Head of caudate nucleus (tissue), 42 donors: ENCODE results near the gene PSMA2.
"Not testable (repeated sequence)": the region's sequence is repeated elsewhere in the genome, so short reads cannot be mapped to it uniquely, and the experiment has no call there.

Experiments used
- DNase-seq, 42 donors: peaks; one replicate each; pipeline versions ENCODE4 v3.0.0 to v3.0.0-alpha.2; 2020 to 2021; ENCODE audit warnings: mixed read lengths in 7 of 42
- intact Hi-C: fragments of 100-400 bp; cut with DNase I; formaldehyde crosslinking; loops from one replicate; pipeline ENCODE4 v1.15.0; 2022

The PSMA2 gene

GRCh38 chr7:42913591-42913990 is 18.4 kb downstream of the PSMA2 start:
- DNase-seq: no peak
- intact Hi-C loops: no loop called here

- DNase-seq: peak; percentile 95 to 100 (median 99)
- intact Hi-C loops: no loop called here
Observed at GRCh38 chr7:42911454-42912447, 20.2 kb downstream of the PSMA2 start, which contains the start of gene C7orf25. C7orf25 (minus strand) TSS chr7:42912070; CDS start chr7:42910900, 1,170 bp downstream.

DNA sequence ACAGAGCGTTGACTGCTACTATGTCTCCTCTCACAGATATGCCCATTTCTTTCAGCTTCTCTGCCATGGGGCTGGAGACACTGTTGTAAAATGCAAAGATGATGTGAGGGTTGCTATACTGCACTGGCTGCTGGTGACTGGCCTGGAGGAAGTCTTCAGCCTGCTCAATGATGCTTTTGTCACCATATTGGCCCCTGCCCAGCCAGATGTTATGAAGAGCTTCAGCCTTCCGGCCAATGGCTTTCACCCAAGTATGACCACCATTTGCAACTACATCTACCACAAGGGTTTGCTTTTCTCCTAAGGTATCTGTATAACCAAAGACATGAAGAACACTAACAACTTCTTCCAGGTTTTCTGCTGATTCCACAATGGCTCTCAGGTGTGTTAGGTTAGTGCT is 21.7 kb downstream of the PSMA2 start:
- intact Hi-C loops: no loop called here
- peak in 38 of 42 donors; percentile 36 to 86 (median 62) for DNase-seq

DNA sequence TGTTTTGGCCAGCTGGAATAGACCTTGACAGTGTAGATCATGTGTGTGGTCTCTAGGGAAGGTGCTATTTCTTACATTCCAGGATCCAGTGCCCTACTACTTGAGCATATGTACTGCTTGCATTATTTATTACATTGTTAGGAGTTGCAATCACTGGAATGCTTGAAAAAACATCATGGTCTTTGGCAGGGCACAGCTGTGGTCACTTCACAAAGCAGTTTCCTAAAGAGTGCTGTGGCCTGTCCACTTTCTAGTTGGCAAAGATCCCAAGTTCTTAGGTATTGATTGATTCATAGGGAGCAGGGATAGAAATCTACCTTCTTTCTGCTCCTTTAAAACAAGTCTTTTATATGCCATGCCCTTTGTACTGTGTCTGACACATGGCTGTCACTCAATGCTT is 24.7 kb downstream of the PSMA2 start:
- no peak for DNase-seq
- intact Hi-C loops: no loop called here

DNA sequence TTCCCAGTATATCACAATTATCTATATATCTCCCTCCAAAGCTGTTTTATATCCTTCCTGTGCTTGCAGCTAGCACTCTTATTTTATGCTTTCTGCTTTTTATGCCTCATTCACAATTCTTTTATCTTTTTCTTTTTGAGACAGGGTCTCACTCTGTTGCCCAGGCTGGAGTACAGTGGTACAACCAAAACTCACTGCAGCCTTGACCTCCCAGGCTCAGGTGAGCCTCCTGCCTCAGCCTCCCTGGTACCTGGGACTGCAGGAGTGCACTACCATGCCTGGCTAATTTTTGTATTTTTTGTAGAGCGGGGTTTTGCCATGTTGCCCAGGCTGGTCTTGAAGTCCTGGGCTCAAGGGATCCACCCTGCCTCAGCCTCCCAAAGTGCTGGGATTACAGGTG is 25.8 kb downstream of the PSMA2 start:
- DNase-seq: no peak
- intact Hi-C loops: no loop called here

- intact Hi-C loops: no loop called here
- no peak for DNase-seq
Observed at GRCh38 chr7:42902331-42902730, 29.6 kb downstream of the PSMA2 start.

DNA sequence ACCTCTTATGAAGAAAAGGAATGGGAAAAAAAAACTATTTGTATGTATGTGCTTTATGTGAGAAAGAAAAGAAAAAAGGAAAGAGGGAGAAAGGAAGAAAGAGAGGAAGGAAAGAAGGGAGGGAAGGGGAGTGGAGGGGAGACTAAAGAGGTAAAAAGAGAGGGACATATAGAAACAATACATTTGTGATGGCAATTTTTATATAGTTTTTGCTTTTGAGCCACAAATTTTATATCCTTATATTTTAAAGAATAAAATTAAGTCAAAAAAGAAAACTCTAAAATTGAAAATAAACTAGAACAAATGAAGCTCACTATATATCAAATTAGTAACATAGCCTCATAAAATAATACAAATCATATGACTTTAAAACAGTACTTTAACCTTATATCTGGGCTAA is 31.1 kb downstream of the PSMA2 start:
- intact Hi-C loops: no loop called here
- no peak for DNase-seq

DNA sequence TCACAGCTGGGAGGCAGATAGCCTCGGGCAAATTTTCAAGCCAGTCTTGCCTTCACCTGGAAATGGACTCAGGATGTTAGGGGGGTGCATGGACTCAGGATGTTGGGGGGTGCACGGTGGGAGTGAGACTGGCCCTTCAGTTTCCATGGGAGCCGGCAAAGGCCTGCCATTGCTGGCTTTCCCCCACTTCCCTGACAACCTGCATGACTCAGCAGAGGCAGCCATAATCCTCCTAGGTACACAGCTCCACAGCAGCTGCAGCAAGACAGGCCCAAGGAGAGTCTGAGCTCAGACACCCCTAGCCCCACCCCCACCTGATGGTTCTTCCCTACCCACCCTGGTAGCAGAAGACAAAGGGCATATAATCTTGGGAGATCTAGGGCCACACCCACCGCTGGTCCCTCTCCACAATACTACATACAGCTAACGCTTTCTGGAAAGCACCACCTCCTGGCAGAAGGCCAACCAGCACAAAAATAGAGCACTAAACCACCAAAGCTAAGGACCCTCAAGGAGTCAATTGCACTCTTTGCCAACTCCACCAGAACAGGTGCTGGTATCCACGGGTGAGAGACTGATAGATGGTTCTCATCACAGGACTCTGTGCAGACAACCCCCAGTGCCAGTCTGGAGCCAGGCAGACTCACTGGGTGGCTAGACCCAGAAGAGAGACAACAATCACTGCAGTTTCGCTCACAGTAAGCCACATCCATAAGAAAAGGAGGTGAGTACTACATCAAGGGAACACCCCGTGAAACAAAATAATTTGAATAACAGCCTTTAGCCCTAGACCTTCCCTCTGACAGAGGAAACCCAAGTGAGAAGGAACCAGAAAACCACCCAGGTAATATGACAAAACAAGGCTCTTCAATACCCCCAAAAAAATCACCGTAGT is 38.4 kb downstream of the PSMA2 start:
- intact Hi-C loops: no loop called here
- no peak for DNase-seq

DNA sequence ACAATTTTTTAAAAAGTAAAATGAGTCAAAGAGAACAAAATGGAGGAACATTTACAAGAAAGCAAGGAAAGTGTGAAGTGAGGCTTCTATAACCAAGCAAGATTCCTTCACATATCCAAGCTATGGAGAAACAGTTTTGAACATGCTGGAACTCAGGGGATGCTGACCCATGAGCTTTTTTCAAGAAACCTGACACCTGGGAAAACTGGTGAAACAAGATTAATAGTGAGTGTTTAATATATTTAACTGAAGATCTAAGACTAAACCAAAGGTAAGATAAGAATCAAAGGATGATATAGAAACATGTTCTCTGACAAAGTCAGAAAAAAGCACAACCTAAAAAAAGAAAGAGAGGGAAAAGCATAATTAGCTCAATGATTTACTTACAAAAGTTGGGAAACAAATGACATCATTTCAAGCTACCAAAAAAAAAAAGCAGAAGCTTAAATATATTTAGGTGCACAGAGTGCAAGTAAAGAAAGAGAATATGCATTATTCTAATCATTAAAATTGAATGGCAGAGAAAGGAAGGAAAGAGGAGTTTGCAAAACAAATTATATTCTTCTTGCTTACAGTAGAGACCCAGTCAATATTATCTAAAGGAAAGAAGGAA is 45.0 kb downstream of the PSMA2 start:
- no peak for DNase-seq
- intact Hi-C loops: no loop called here

- no peak for DNase-seq
- intact Hi-C loops: no loop called here
Observed at GRCh38 chr7:42886129-42886528, 45.8 kb downstream of the PSMA2 start.

DNA sequence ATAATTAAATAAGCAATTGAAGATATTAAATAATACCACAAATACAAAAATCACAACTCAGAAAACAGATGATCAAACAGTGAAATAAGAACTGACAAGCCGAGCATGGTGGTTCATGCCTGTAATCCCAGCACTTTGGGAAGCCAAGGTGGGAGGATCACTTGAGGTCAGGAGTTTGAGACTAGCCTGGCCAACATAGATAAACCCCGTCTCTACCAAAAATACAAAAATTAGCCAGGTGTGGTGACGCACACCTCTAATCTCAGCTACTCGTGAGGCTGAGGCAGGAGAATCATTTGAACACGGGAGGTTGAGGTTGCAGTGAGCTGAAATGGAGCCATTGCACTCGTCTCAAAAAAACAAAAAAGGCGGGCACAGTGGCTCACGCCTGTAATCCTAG is 46.8 kb downstream of the PSMA2 start:
- intact Hi-C loops, DNase-seq: not testable (repeated sequence)

DNA sequence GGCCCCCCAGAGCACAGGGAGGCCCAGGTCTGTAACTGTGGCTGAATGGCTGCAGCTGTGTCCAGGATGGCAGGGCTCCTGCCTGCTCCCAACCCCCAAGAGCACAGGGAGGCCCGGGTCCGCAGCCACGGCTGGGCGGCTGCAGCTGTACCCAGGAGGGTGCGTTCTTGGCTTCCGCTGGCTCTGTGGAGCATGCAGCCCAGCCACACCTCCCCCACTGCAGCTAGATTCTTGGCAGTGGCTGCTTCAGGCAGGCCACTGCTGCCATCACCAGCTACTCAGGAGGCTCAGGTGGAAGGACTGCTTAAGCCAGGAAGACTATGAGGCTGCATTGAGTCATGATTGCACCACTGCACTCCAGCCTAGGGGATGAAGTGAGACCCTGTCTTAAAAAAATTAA is 48.0 kb downstream of the PSMA2 start:
- intact Hi-C loops: no loop called here
- DNase-seq: peak in 20 of 42 donors; percentile 8 to 55 (median 28)

DNA sequence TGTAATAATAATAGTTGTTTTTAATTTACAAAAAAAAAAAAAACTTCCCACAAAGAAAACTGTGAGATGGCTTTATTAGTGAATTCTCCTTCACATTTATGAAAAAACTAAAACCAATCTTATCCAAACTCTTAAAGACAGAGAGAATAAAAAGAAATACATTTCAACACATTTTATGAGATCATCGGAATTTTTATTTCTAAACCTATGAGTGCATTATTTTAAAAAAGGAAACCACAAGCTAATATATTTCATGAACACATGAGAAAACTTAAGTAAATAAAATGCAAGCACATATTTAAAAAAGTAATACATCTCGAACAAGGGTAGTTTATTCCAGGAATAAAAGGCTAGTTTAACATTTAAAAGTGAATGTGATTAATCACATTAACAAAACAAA is 51.6 kb downstream of the PSMA2 start:
- intact Hi-C loops: no loop called here
- DNase-seq: no peak

GRCh38 chr7:42878303-42878702 is 53.7 kb downstream of the PSMA2 start:
- intact Hi-C loops: no loop called here
- no peak for DNase-seq

DNA sequence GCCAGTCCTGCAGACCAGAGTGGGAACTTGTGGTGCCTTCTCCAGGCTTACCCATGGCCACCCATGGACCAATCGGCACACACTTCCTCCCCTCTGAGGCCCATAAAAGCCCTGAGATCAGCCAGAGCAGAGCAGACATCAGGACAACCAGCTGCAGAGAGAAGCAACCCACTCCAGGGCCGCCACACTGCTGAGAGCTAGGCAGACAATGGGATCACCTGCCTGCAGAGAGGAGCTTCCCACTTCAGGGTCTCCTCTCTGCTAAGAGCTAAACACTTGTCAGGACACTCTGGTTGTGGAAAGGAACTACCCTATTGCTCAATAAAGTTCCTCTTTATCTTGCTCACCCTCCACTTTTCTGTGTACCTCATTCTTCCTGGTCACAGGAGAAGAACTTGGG is 54.1 kb downstream of the PSMA2 start:
- intact Hi-C loops: no loop called here
- no peak for DNase-seq

GRCh38 chr7:42876182-42877068 is 55.5 kb downstream of the PSMA2 start:
- peak in 37 of 42 donors; percentile 31 to 88 (median 71) for DNase-seq
- intact Hi-C loops: no loop called here

GRCh38 chr7:42869131-42870020 is 62.6 kb downstream of the PSMA2 start:
- DNase-seq: no peak
- intact Hi-C loops: no loop called here
